Neural crest cell (in vitro differentiated cells): ENCODE data around the gene TXLNB. TPM values are rescaled to one million over a fixed set of nuclear protein-coding genes. Genes with fewer than 3 reads are reported as not detected.

Experiments
- DNase-seq: peaks from one replicate; pipeline ENCODE4 v3.0.0; 2021; ENCODE audit warnings: low read depth, mixed read lengths, low spot score
- H3K27ac Mint-ChIP-seq: one replicate; pipeline ENCODE4 v1.8.0; 2021; ENCODE audit warnings: mild to moderate bottlenecking, mixed read lengths; ENCODE audit not compliant: unreplicated experiment
- H3K27me3 Mint-ChIP-seq: 2 replicates; pipeline ENCODE4 v1.8.0; 2021; ENCODE audit warnings: low read depth, mild to moderate bottlenecking, mixed read lengths
- H3K36me3 Mint-ChIP-seq: 2 replicates; pipeline ENCODE4 v1.8.0; 2021; ENCODE audit warnings: low read depth, mild to moderate bottlenecking, mixed read lengths
- H3K4me1 Mint-ChIP-seq: 2 replicates; pipeline ENCODE4 v1.8.0; 2021; ENCODE audit warnings: mixed read lengths
- H3K4me3 Mint-ChIP-seq: one replicate; pipeline ENCODE4 v1.8.0; 2021; ENCODE audit warnings: mild to moderate bottlenecking, mixed read lengths
- H3K9me3 Mint-ChIP-seq: 2 replicates; pipeline ENCODE4 v1.8.0; 2021; ENCODE audit warnings: mixed read lengths
- total RNA-seq: library from RNA; stranded (reverse); gene quantifications from 2 replicates; pipeline ENCODE4 v1.2.1, GENCODE V29; 2021
- TF ChIP-seq, protein P1 (sequence below): fragments of 200-600 bp; sonication (generic); conservative IDR thresholded peaks from 2 replicates; pipeline ENCODE4 v1.5.0; 2021; ENCODE audit warnings: antibody characterized with exemption, mild to moderate bottlenecking

Gene TXLNB
- total RNA-seq, 1 donor from 2014 or later, result 0.65 TPM

GRCh38 chr6:139311831-139312230, 20.0 kb upstream of the TXLNB start:
- peaks cover 14% of the 10 kb centered on the region for H3K4me1 Mint-ChIP-seq
- DNase-seq, result no peak
- no peaks in the 10 kb centered on the region for H3K27me3 Mint-ChIP-seq
- H3K4me3 Mint-ChIP-seq, result no peak overlapping the region
- H3K9me3 Mint-ChIP-seq, result no peaks in the 10 kb centered on the region
- no peaks in the 10 kb centered on the region for H3K36me3 Mint-ChIP-seq
- TF ChIP-seq, protein P1, sequence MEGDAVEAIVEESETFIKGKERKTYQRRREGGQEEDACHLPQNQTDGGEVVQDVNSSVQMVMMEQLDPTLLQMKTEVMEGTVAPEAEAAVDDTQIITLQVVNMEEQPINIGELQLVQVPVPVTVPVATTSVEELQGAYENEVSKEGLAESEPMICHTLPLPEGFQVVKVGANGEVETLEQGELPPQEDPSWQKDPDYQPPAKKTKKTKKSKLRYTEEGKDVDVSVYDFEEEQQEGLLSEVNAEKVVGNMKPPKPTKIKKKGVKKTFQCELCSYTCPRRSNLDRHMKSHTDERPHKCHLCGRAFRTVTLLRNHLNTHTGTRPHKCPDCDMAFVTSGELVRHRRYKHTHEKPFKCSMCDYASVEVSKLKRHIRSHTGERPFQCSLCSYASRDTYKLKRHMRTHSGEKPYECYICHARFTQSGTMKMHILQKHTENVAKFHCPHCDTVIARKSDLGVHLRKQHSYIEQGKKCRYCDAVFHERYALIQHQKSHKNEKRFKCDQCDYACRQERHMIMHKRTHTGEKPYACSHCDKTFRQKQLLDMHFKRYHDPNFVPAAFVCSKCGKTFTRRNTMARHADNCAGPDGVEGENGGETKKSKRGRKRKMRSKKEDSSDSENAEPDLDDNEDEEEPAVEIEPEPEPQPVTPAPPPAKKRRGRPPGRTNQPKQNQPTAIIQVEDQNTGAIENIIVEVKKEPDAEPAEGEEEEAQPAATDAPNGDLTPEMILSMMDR, result no peak
- no peak overlapping the region for H3K27ac Mint-ChIP-seq

DNA sequence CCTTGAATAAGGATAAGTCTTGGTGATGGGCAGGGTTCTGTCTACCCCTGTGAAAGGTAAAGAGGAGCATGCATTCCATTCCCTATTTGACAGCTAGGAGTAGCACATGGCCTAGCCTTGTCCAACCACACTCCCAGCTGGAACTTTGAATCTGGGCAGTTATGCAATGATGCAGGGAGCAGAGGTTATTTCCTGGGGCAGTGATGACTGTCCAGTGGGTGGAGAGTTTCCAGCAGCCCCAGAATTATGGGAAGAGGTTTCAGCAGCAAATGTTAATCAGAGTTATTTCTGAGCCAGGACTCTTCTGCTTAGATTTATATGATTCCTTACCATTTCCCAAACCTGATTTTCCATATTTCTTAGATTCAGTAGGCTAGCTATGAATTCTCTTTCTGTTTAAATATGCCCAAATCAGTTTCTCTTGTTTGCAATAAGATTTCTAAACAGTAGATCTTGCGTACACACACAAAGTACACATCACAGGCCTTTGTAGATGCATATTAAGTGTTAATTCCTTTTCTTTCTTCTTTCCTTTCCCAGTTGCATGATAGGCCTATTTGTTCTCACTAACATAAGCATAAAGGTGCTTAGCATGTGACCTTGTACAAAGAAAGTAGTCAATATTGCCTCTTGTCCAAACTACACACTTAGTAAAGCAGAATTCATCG, 17.3 kb upstream of the TXLNB start:
- no peaks in the 10 kb centered on the region for H3K36me3 Mint-ChIP-seq
- no peaks in the 10 kb centered on the region for H3K9me3 Mint-ChIP-seq
- H3K27ac Mint-ChIP-seq, result no peak overlapping the region
- DNase-seq, result no peak
- no peak overlapping the region for H3K4me3 Mint-ChIP-seq
- H3K4me1 Mint-ChIP-seq, result peaks cover 20% of the 10 kb centered on the region
- H3K27me3 Mint-ChIP-seq, result no peaks in the 10 kb centered on the region
- TF ChIP-seq, protein P1, result no peak

DNA sequence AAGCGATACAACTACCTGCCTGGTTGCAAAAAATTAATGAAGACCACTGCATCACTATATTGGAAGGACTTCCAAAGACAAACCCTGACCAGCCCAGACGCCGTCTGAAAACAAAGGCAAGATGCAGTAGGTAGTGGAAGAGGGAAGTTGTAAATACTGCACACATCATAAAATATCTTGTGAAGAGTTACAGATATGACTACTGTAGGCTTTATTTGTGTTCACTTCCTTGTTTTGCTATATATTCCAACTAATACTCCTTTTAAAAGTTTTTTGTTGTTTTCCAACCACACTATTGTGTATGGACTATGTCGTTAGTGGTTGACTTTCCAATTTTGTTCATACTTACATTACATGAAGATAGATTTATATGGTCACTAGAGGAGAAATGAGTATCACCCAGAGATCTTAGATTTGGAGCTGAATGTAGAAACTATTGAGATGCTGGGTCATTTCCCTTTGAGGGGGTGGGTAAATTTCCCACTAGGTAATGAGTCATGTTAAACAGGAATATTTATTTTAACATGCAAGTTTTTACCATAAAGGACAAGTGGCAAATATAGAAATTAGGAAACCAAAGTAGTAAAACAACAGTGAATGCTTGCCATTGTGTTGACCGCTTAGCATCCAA, 16.6 kb upstream of the TXLNB start:
- Mint-ChIP-seq H3K36me3 (no peaks in the 10 kb centered on the region), H3K4me3 (no peak overlapping the region), H3K27me3 (no peaks in the 10 kb centered on the region), H3K9me3 (no peaks in the 10 kb centered on the region), H3K4me1 (peaks cover 15% of the 10 kb centered on the region), H3K27ac (no peak overlapping the region)
- DNase-seq, result no peak
- TF ChIP-seq, protein P1, result no peak

- H3K27ac Mint-ChIP-seq, result peak overlapping the region; percentile 43
- no peak overlapping the region for H3K4me3 Mint-ChIP-seq
- H3K36me3 Mint-ChIP-seq, result no peaks in the 10 kb centered on the region
- no peak for DNase-seq
- no peaks in the 10 kb centered on the region for H3K27me3 Mint-ChIP-seq
- TF ChIP-seq, protein P1, result no peak
- peaks cover 12% of the 10 kb centered on the region for H3K4me1 Mint-ChIP-seq
- H3K9me3 Mint-ChIP-seq, result no peaks in the 10 kb centered on the region
These were observed 14.6 kb upstream of the TXLNB start for GRCh38 chr6:139306291-139306981.

- TF ChIP-seq, protein P1, result no peak
- no peaks in the 10 kb centered on the region for H3K27me3 Mint-ChIP-seq
- H3K4me1 Mint-ChIP-seq, result peaks cover 18% of the 10 kb centered on the region
- H3K36me3 Mint-ChIP-seq, result no peaks in the 10 kb centered on the region
- H3K9me3 Mint-ChIP-seq, result no peaks in the 10 kb centered on the region
- H3K4me3 Mint-ChIP-seq, result no peak overlapping the region
- H3K27ac Mint-ChIP-seq, result no peak overlapping the region
- no peak for DNase-seq
These were observed 11.4 kb upstream of the TXLNB start for GRCh38 chr6:139303185-139303584.
